SK-N-SH (cell line): Measurements from ENCODE around the gene C1QL2. TPM values are rescaled to one million over a fixed set of nuclear protein-coding genes. Genes with fewer than 3 reads are reported as not detected.

Experiments used
- CTCF ChIA-PET: fragments of 300-600, 350-600 bp; formaldehyde crosslinking; extraction: SDS; loops from one replicate; lab custom pipeline; 2021; lab: Yijun Ruan, JAX
- POLR2A ChIA-PET: fragments of 350-600 bp; sonication (Branson Sonifier 250); formaldehyde crosslinking; extraction: SDS; loops from one replicate; lab custom pipeline; 2020; ENCODE audit warnings: antibody characterized with exemption, inconsistent platforms; lab: Yijun Ruan, JAX
- DNase-seq: peaks from one replicate; pipeline ENCODE4 v3.0.0; 2012
- H2AFZ ChIP-seq: fragments of 200-600 bp; sonication (generic); 2 replicates; pipeline ENCODE4 v1.8.1; 2016; ENCODE audit warnings: antibody characterized with exemption, mild to moderate bottlenecking, low read depth
- H3F3A ChIP-seq: fragments of 200-600 bp; sonication (generic); replicated peaks from 2 replicates; pipeline ENCODE3; 2016; ENCODE audit warnings: antibody characterized with exemption, mild to moderate bottlenecking; ENCODE audit not compliant: insufficient read depth
- H3K27ac ChIP-seq, 2 experiments: fragments of 200-500 bp in 1 of 2; fragments of 200-600 bp in 1 of 2; sonication (Bioruptor generic) in 1 of 2; sonication (generic), shearing (Covaris generic) in 1 of 2; 2 replicates each; pipeline versions ENCODE4 v1.5.1 to v1.6.1; 2014 to 2016; ENCODE audit warnings: low read depth in 2 of 2, inconsistent platforms in 1 of 2, low read length in 1 of 2, mild to moderate bottlenecking in 1 of 2, mixed read lengths in 1 of 2
- H3K27me3 ChIP-seq: fragments of 200-600 bp; sonication (generic), shearing (Covaris generic); 2 replicates; pipeline ENCODE4 v1.6.1; 2016; ENCODE audit warnings: mixed run types; ENCODE audit not compliant: insufficient read depth
- H3K36me3 ChIP-seq, 2 experiments: fragments of 200-500 bp in 1 of 2; fragments of 200-600 bp in 1 of 2; sonication (Bioruptor generic) in 1 of 2; sonication (generic) in 1 of 2; replicated peaks in 1 of 2; 2 replicates each; pipeline versions ENCODE3 to v1.5.1; 2014 to 2016; ENCODE audit warnings: low read length in 1 of 2, mild to moderate bottlenecking in 1 of 2; ENCODE audit not compliant: insufficient read depth in 2 of 2, control insufficient read depth in 1 of 2
- H3K4me1 ChIP-seq, 2 experiments: fragments of 200-500 bp in 1 of 2; fragments of 200-600 bp in 1 of 2; sonication (Bioruptor generic) in 1 of 2; sonication (generic), shearing (Covaris generic) in 1 of 2; 2 replicates each; pipeline versions ENCODE4 v1.5.1 to v1.6.1; 2014 to 2016; ENCODE audit warnings: low read depth in 1 of 2, low read length in 1 of 2, mixed run types in 1 of 2; ENCODE audit not compliant: insufficient read depth in 2 of 2, control insufficient read depth in 1 of 2
- H3K4me2 ChIP-seq: fragments of 200-600 bp; sonication (generic), shearing (Covaris generic); 2 replicates; pipeline ENCODE4 v1.6.1; 2017; ENCODE audit warnings: mixed run types
- H3K4me3 ChIP-seq, 2 experiments: fragments of 200-500 bp in 1 of 2; fragments of 200-600 bp in 1 of 2; sonication (Bioruptor generic) in 1 of 2; sonication (generic), shearing (Covaris generic) in 1 of 2; 2 replicates each; pipeline versions ENCODE4 v1.5.1 to v1.8.1; 2014 to 2016; ENCODE audit warnings: low read depth in 2 of 2, inconsistent platforms in 1 of 2, low read length in 1 of 2, mild to moderate bottlenecking in 1 of 2, mixed read lengths in 1 of 2, moderate library complexity in 1 of 2
- H3K79me2 ChIP-seq: fragments of 200-600 bp; sonication (generic); 2 replicates; pipeline ENCODE4 v1.8.1; 2017; ENCODE audit warnings: mild to moderate bottlenecking; ENCODE audit not compliant: insufficient read depth
- H3K9ac ChIP-seq: fragments of 200-600 bp; sonication (generic); 2 replicates; pipeline ENCODE4 v1.6.1; 2017; ENCODE audit warnings: mixed run types
- H3K9me2 ChIP-seq: fragments of 200-600 bp; sonication (generic); 2 replicates; pipeline ENCODE4 v1.6.1; 2017; ENCODE audit warnings: mixed run types
- H3K9me3 ChIP-seq: fragments of 200-600 bp; sonication (generic); 2 replicates; pipeline ENCODE4 v1.6.1; 2017; ENCODE audit warnings: mixed run types, mild to moderate bottlenecking, moderate library complexity
- H4K20me1 ChIP-seq: fragments of 200-600 bp; sonication (generic); 2 replicates; pipeline ENCODE4 v1.6.1; 2017; ENCODE audit warnings: mild to moderate bottlenecking, mixed run types; ENCODE audit not compliant: insufficient read depth
- EP300 ChIP-seq, 2 experiments: IDR thresholded peaks; 2 replicates each; pipeline versions ENCODE4 v1.4.0 to v1.6.1; 2012; ENCODE audit warnings: borderline replicate concordance in 1 of 2, low read depth in 1 of 2, low read length in 1 of 2
- EZH2phosphoT487 ChIP-seq: fragments of 200-600 bp; sonication (generic); IDR thresholded peaks from 2 replicates; pipeline ENCODE4 v1.6.1; 2017; ENCODE audit warnings: low read depth, mixed run types, mild to moderate bottlenecking, antibody characterized with exemption, moderate library complexity, borderline replicate concordance
- FOXM1 ChIP-seq: IDR thresholded peaks from 2 replicates; pipeline ENCODE4 v1.4.0; 2012; ENCODE audit warnings: low read depth, mild to moderate bottlenecking
- MEF2A ChIP-seq: IDR thresholded peaks from 2 replicates; pipeline ENCODE4 v1.4.0; 2012; ENCODE audit warnings: low read depth, borderline replicate concordance
- RFX5 ChIP-seq: IDR thresholded peaks from 2 replicates; pipeline ENCODE4 v1.6.1; 2012; ENCODE audit warnings: mild to moderate bottlenecking, improper control_type of control experiment, low read length
- SIN3A ChIP-seq: IDR thresholded peaks from 2 replicates; pipeline ENCODE4 v1.6.1; 2012; ENCODE audit warnings: low read depth, mild to moderate bottlenecking, low read length, moderate library complexity, borderline replicate concordance
- WGBS: methylation state at CpG from one replicate; pipeline ENCODE4 v1.1.6; 2017; ENCODE audit warnings: low lambda C conversion rate; 5-methylcytosine and 5-hydroxymethylcytosine counted together
- polyA plus RNA-seq, 3 experiments: library from polyadenylated mRNA; depleted of rRNA; stranded (reverse); fragments of >200 nt; gene quantifications; 2 replicates each; pipeline ENCODE4 v1.2.3, GENCODE V29; 2012
- TF ChIP-seq, protein P1 (sequence below): fragments of 150-350 bp; IDR thresholded peaks from 2 replicates; pipeline ENCODE4 v1.6.1; 2016; ENCODE audit warnings: mild to moderate bottlenecking, low read depth, low read length
- TF ChIP-seq, protein P2 (sequence below): IDR thresholded peaks from 2 replicates; pipeline ENCODE4 v1.4.0; 2012; ENCODE audit warnings: low read depth, borderline replicate concordance
- TF ChIP-seq, protein P3 (sequence below): IDR thresholded peaks from 2 replicates; pipeline ENCODE4 v1.4.0; 2012; ENCODE audit warnings: low read depth, borderline replicate concordance
- TF ChIP-seq, protein P4 (sequence below): fragments of 200-600 bp; sonication (generic); IDR thresholded peaks from 2 replicates; pipeline ENCODE4 v1.6.1; 2017; ENCODE audit warnings: antibody characterized with exemption, mild to moderate bottlenecking, moderate library complexity

The C1QL2 gene
- polyA plus RNA-seq, 1 of the 3 experiments (the other 2 are of a cell fraction) = not detected

DNA sequence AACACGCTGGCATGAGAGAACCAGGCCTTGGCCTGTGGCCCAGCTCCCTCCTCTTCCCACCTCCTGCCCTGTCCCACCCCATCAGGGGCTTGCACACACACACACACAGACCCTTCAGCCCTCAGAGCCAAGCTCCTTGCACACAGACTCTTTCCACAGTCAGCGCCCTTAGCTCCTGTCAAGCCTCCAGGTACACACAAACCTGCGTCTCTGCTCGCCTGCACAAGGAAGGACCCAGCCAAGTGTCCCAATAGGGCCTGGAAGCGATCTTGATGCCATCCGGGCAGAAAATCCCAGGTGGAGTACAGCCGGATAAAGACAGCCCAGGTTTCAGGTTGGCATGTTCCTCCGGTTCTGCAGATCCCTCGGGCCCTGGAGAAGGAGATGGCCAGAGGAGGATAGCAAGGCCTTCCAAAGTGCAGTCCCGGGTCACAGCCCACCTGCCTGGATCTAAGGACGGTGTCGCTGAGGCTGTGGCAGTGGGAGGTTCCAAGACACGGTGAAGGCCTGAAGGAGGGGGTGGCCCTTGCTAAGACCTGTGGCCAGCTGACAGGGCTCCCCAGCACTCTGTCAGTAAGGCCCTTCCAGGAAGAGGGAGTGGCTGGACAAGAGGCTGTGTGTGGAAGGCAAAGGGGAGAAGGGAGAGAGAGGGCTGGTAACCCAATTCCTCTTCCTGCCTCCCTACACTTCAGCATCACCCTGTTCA is 46.6 kb upstream of the C1QL2 start:
- H3K27ac ChIP-seq = no peak overlapping the region
- no peaks in the 10 kb centered on the region for H3K79me2 ChIP-seq
- WGBS = 73% methylated on average over 13 of the region's 13 CpGs
- H3K9me2 ChIP-seq = no peaks in the 10 kb centered on the region
- no peak overlapping the region for H3K9ac ChIP-seq
- H3K27me3 ChIP-seq = peaks cover 6% of the 10 kb centered on the region; the same call in 1 of the 2 replicates
- DNase-seq = no peak
- H3K4me1 ChIP-seq = no peaks in the 10 kb centered on the region
- ChIA-PET POLR2A (no interaction called here), CTCF (no interaction called here)
- no peak overlapping the region for H3K4me3 ChIP-seq
- H2AFZ ChIP-seq = no peak overlapping the region
- no peaks in the 10 kb centered on the region for H3K36me3 ChIP-seq
- H3K9me3 ChIP-seq = no peaks in the 10 kb centered on the region
- TF ChIP-seq, protein P1, sequence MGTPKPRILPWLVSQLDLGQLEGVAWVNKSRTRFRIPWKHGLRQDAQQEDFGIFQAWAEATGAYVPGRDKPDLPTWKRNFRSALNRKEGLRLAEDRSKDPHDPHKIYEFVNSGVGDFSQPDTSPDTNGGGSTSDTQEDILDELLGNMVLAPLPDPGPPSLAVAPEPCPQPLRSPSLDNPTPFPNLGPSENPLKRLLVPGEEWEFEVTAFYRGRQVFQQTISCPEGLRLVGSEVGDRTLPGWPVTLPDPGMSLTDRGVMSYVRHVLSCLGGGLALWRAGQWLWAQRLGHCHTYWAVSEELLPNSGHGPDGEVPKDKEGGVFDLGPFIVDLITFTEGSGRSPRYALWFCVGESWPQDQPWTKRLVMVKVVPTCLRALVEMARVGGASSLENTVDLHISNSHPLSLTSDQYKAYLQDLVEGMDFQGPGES = no peak
- TF ChIP-seq SIN3A (no peak), EZH2phosphoT487 (no peak), EP300 (IDR thresholded peaks at IDR 0.05; ENCODE audit: borderline replicate concordance in 1 of 2, low read depth in 1 of 2, low read length in 1 of 2) (no peak), MEF2A (no peak), FOXM1 (no peak), RFX5 (no peak)
- TF ChIP-seq, protein P2, sequence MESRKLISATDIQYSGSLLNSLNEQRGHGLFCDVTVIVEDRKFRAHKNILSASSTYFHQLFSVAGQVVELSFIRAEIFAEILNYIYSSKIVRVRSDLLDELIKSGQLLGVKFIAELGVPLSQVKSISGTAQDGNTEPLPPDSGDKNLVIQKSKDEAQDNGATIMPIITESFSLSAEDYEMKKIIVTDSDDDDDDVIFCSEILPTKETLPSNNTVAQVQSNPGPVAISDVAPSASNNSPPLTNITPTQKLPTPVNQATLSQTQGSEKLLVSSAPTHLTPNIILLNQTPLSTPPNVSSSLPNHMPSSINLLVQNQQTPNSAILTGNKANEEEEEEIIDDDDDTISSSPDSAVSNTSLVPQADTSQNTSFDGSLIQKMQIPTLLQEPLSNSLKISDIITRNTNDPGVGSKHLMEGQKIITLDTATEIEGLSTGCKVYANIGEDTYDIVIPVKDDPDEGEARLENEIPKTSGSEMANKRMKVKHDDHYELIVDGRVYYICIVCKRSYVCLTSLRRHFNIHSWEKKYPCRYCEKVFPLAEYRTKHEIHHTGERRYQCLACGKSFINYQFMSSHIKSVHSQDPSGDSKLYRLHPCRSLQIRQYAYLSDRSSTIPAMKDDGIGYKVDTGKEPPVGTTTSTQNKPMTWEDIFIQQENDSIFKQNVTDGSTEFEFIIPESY = no peak
- TF ChIP-seq, protein P3, sequence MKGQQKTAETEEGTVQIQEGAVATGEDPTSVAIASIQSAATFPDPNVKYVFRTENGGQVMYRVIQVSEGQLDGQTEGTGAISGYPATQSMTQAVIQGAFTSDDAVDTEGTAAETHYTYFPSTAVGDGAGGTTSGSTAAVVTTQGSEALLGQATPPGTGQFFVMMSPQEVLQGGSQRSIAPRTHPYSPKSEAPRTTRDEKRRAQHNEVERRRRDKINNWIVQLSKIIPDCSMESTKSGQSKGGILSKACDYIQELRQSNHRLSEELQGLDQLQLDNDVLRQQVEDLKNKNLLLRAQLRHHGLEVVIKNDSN = no peak
- TF ChIP-seq, protein P4, sequence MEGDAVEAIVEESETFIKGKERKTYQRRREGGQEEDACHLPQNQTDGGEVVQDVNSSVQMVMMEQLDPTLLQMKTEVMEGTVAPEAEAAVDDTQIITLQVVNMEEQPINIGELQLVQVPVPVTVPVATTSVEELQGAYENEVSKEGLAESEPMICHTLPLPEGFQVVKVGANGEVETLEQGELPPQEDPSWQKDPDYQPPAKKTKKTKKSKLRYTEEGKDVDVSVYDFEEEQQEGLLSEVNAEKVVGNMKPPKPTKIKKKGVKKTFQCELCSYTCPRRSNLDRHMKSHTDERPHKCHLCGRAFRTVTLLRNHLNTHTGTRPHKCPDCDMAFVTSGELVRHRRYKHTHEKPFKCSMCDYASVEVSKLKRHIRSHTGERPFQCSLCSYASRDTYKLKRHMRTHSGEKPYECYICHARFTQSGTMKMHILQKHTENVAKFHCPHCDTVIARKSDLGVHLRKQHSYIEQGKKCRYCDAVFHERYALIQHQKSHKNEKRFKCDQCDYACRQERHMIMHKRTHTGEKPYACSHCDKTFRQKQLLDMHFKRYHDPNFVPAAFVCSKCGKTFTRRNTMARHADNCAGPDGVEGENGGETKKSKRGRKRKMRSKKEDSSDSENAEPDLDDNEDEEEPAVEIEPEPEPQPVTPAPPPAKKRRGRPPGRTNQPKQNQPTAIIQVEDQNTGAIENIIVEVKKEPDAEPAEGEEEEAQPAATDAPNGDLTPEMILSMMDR = no peak
- H4K20me1 ChIP-seq = no peaks in the 10 kb centered on the region
- no peaks in the 10 kb centered on the region for H3F3A ChIP-seq
- no peak overlapping the region for H3K4me2 ChIP-seq
